A673 (cell line): ENCODE results near the gene HDGF. TPM values are rescaled to one million over a fixed set of nuclear protein-coding genes. Genes with fewer than 3 reads are reported as not detected.

Experiments used
- BruUV-seq: library from RNA; stranded (reverse); fragments of 400-500 nt; replicated peaks from 2 replicates; lab custom pipeline; 2021; lab: Mats Ljungman, UMichigan
- CTCF ChIA-PET: fragments of 300-600 bp; sonication (Branson Sonifier 250); formaldehyde crosslinking; loops from one replicate; lab custom pipeline; 2022; ENCODE audit warnings: antibody characterized with exemption; lab: Charles Lee
- POLR2A ChIA-PET: fragments of 300-600 bp; sonication (Branson Sonifier 250); formaldehyde crosslinking; loops from one replicate; lab custom pipeline; 2022; ENCODE audit warnings: antibody characterized with exemption; ENCODE audit not compliant: low non-redundant PET; lab: Charles Lee
- DNase-seq: peaks from one replicate; pipeline ENCODE4 v3.0.0-alpha.2; 2015; ENCODE audit warnings: low spot score
- H3K27ac ChIP-seq: fragments of 200-600 bp; sonication (generic); 2 replicates; pipeline ENCODE4 v1.5.1; 2016; ENCODE audit warnings: mixed run types, low read depth, mild to moderate bottlenecking, mixed read lengths, antibody characterized with exemption, low read length; ENCODE audit not compliant: poor library complexity, severe bottlenecking
- H3K27me3 ChIP-seq: fragments of 200-600 bp; sonication (generic); replicated peaks from 2 replicates; pipeline ENCODE4 v1.6.1; 2017; ENCODE audit warnings: mixed run types, low read depth, mild to moderate bottlenecking, mixed read lengths, antibody characterized with exemption, low read length; ENCODE audit not compliant: insufficient read depth, poor library complexity
- H3K36me3 ChIP-seq: fragments of 200-600 bp; sonication (generic); 2 replicates; pipeline ENCODE4 v1.6.1; 2016; ENCODE audit warnings: mixed run types, mild to moderate bottlenecking, mixed read lengths, antibody characterized with exemption, low read length; ENCODE audit not compliant: insufficient read depth, poor library complexity, severe bottlenecking
- H3K4me1 ChIP-seq: fragments of 200-600 bp; sonication (generic); 2 replicates; pipeline ENCODE4 v1.6.1; 2017; ENCODE audit warnings: mixed run types, mild to moderate bottlenecking, mixed read lengths, antibody characterized with exemption, low read length; ENCODE audit not compliant: insufficient read depth, poor library complexity, severe bottlenecking
- H3K4me3 ChIP-seq: fragments of 200-600 bp; sonication (generic); 2 replicates; pipeline ENCODE4 v1.5.1; 2016; ENCODE audit warnings: low read depth, mixed run types, mild to moderate bottlenecking, mixed read lengths, low read length; ENCODE audit not compliant: poor library complexity, severe bottlenecking
- H3K9me3 ChIP-seq: fragments of 200-600 bp; sonication (generic); 2 replicates; pipeline ENCODE4 v1.6.1; 2016; ENCODE audit warnings: mixed run types, low read depth, mild to moderate bottlenecking, mixed read lengths, antibody characterized with exemption, low read length; ENCODE audit not compliant: poor library complexity, severe bottlenecking
- EZH2 ChIP-seq: fragments of 200-600 bp; sonication (generic); IDR thresholded peaks from 2 replicates; pipeline ENCODE4 v1.6.1; 2017; ENCODE audit warnings: borderline replicate concordance, low read depth, mild to moderate bottlenecking, mixed read lengths, antibody characterized with exemption, low read length; ENCODE audit not compliant: poor library complexity, severe bottlenecking
- intact Hi-C: fragments of 100-400 bp; cut with micrococcal nuclease; formaldehyde crosslinking; loops from one replicate; pipeline ENCODE4 v1.10.0; 2022; ENCODE audit not compliant: unreplicated experiment
- total RNA-seq: library from RNA; stranded (reverse); gene quantifications from 2 replicates; pipeline ENCODE4 v1.2.3, GENCODE V29; 2021
- TF ChIP-seq, protein P1 (sequence below): fragments of 300-800, 200-600 bp; sonication (generic); conservative IDR thresholded peaks from 2 replicates; pipeline ENCODE4 v1.5.1; 2017; ENCODE audit warnings: low read depth, mild to moderate bottlenecking, antibody characterized with exemption, low read length, moderate library complexity, mixed read lengths

Gene HDGF
- total RNA-seq, 1 experiment from 2014 or later = 536 TPM

GRCh38 chr1:156785458-156785857 lies 34.0 kb upstream of the HDGF start:
- CTCF ChIA-PET = no interaction called here
- Histone ChIP-seq H3K27me3 (no peaks in the 10 kb centered on the region), H3K4me1 (no peaks in the 10 kb centered on the region), H3K9me3 (no peaks in the 10 kb centered on the region), H3K4me3 (no peak overlapping the region), H3K36me3 (peaks cover 50% of the 10 kb centered on the region), H3K27ac (no peak overlapping the region)
- no peak for DNase-seq
- intact Hi-C loops = no loop called here
- POLR2A ChIA-PET = interaction anchor here (0.7 kb wide), 1 partner anchor 28 kb away, joined by 11 read pairs; no protein-coding TSS in a partner anchor
- BruUV-seq = no TSS peak
- TF ChIP-seq, protein P1, sequence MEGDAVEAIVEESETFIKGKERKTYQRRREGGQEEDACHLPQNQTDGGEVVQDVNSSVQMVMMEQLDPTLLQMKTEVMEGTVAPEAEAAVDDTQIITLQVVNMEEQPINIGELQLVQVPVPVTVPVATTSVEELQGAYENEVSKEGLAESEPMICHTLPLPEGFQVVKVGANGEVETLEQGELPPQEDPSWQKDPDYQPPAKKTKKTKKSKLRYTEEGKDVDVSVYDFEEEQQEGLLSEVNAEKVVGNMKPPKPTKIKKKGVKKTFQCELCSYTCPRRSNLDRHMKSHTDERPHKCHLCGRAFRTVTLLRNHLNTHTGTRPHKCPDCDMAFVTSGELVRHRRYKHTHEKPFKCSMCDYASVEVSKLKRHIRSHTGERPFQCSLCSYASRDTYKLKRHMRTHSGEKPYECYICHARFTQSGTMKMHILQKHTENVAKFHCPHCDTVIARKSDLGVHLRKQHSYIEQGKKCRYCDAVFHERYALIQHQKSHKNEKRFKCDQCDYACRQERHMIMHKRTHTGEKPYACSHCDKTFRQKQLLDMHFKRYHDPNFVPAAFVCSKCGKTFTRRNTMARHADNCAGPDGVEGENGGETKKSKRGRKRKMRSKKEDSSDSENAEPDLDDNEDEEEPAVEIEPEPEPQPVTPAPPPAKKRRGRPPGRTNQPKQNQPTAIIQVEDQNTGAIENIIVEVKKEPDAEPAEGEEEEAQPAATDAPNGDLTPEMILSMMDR = no peak
- no peak for TF ChIP-seq EZH2

GRCh38 chr1:156781585-156782186 lies 30.2 kb upstream of the HDGF start:
- H3K4me3 ChIP-seq = no peak overlapping the region
- BruUV-seq = no TSS peak
- CTCF ChIA-PET = interaction anchor here (1.0 to 1.1 kb wide), 2 partner anchors 32 to 92 kb away, joined by 3 read pairs; no protein-coding TSS in a partner anchor
- no peak overlapping the region for H3K27ac ChIP-seq
- H3K9me3 ChIP-seq = no peaks in the 10 kb centered on the region
- intact Hi-C loops = no loop called here
- POLR2A ChIA-PET = no interaction called here
- no peak for TF ChIP-seq EZH2
- TF ChIP-seq, protein P1 = no peak
- DNase-seq = no peak
- peaks cover 5% of the 10 kb centered on the region for H3K4me1 ChIP-seq
- H3K27me3 ChIP-seq = no peaks in the 10 kb centered on the region
- peaks cover 30% of the 10 kb centered on the region for H3K36me3 ChIP-seq

GRCh38 chr1:156777573-156777972 lies 26.1 kb upstream of the HDGF start:
- H3K27ac ChIP-seq = no peak overlapping the region
- ChIA-PET POLR2A (no interaction called here), CTCF (no interaction called here)
- DNase-seq = no peak
- no peaks in the 10 kb centered on the region for H3K27me3 ChIP-seq
- intact Hi-C loops = no loop called here
- peaks cover 9% of the 10 kb centered on the region for H3K4me1 ChIP-seq
- H3K36me3 ChIP-seq = peaks cover 9% of the 10 kb centered on the region
- H3K9me3 ChIP-seq = no peaks in the 10 kb centered on the region
- TF ChIP-seq, protein P1 = no peak
- TF ChIP-seq EZH2 = no peak
- BruUV-seq = no TSS peak
- no peak overlapping the region for H3K4me3 ChIP-seq
